Amniotic stem cell (primary cell): Measurements from ENCODE around the gene RAB3GAP1.
A peak's percentile ranks its signal among the peaks of the same experiment; 100 is the strongest.
"Not testable (repeated sequence)": the region's sequence is repeated elsewhere in the genome, so short reads cannot be mapped to it uniquely, and the experiment has no call there.

Experiments
- DNase-seq: peaks from one replicate; lab custom pipeline; 2025; lab: John Stamatoyannopoulos, UW

RAB3GAP1 gene

DNA sequence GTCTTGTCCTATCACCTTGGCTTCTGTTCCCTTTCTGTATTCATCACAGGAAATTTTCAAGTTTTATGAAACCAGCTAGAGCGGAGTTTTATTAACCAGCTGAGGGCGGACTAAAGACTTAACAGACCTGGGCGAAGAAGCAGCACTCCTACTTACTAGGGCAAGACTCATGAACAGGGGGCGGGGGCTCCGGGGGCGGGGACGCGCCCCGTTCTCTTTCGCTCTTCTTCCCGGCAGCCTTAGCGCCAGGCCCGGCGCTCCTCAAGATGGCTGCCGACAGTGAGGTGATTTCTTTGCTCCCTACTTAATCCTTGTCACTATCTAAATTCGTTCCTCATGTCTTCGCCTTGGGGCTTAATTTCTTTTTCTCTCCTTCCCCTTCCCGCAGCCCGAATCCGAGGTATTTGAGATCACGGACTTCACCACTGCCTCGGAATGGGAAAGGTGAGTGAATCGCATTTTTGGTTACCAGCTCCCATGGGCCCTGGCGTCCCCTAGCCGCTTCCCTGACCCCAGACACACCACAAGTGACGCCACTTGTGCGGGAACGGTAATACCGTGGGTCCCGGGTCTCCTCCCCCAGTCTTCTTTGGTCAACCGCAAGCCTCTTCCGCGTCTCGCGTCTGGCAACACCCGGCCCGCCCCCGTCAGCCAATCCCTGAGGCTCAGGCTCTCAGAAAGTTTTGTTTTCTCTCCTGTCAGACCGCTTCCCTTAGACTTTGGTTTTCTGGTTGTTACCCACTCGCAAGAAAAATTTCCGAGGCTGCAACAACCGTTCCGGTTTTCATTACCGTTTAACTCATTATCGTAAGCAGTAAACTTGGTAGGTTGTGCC, at the start of gene RAB3GAP1:
Gene RAB3GAP1 (plus strand): TSS at position 251 of the 835 bp plus-strand sequence. CDS start 16 bp downstream, at position 267.
- DNase-seq, result peak; percentile 69

DNA sequence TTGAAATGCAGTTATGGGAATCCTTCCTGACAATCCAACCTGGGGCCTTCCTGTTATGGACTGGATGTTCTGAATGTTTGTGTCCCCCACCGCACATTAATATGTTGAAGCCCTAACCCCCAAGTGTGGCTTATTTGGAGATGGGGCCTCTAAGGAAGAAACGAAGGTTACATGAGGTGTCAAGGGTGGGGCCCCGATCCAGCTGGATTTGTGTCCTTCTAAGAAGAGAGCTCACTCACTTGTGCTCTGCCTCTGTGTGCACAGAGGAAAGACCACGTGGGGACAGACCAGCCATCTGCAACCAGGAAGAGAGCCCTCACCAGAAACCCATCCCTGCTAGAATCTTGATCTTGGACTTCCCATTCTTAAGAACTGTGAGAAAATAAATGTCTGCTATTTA, 49.3 kb upstream of the RAB3GAP1 start:
- DNase-seq, result no peak

DNA sequence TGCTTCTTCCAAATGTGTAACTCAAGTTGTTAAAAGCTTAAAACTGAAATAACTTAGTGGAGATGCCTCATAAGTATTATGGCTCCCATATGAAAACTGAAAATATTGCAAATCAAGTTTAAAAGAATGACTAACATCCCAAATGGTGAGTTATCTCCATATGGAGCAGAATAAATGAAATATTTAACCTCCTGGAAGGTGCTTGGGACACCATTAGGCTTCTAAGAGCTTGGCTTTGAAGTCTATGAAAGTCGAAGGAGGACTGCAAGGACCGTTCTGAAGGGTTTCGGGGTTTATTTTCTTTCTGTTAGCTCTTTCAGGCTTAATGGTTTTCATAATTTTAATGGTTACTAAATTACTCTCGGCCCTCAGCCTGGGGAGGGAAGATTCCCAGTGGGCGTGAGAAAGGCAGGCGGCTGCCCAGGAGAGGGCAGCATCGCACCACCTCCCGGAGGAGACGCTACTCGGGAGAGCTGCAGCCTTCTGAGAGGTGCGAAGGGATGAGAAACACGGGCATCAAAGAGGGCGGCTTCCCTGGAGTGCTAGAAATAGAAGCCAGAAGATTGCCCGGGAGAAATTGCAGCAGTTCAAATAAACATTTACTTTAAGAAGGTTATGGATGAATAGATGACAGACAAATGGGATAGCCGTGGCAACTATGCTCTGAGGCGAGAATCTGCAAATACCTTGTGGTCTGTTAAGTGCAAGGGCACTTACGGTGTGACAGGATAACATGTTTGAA, 47.9 kb upstream of the RAB3GAP1 start:
- DNase-seq, result peak; percentile 19

DNA sequence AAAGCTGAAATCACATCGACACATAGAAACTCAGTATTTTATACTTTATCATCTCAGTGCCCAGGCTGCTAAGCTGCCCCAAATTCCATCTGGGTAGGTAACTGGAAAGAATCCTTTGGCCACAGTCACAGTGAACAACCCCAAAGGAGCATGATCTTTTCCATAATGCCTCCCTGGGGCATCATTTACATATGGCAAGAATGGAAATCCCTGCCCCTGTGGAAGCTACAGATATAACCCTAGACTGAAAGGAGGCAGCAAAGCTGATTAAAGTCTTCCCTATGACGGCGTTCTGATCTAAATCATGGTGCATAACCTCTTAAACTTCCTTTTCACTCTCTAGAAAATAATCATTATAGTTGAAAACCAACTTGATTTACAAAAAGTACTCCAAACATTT, 46.3 kb upstream of the RAB3GAP1 start:
- no peak for DNase-seq

DNA sequence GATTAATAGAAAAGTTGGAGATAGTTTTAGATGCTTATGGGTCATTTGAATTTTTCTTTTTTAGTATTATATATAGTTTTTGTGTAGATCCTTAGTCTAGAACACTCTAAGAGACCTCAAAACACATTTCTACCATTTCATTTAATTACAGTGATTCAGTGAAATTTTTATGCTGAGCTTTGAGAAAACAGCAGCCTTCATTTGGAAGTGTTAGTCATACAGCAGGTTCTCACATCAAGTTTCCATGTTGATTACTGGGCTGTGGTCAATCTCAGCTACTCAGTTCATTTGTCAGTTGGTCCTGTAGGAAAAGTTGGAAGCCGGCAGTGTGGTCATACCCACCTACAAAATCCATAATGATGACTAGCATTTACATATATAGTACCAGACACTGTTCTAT, 42.8 kb upstream of the RAB3GAP1 start:
- no peak for DNase-seq

DNA sequence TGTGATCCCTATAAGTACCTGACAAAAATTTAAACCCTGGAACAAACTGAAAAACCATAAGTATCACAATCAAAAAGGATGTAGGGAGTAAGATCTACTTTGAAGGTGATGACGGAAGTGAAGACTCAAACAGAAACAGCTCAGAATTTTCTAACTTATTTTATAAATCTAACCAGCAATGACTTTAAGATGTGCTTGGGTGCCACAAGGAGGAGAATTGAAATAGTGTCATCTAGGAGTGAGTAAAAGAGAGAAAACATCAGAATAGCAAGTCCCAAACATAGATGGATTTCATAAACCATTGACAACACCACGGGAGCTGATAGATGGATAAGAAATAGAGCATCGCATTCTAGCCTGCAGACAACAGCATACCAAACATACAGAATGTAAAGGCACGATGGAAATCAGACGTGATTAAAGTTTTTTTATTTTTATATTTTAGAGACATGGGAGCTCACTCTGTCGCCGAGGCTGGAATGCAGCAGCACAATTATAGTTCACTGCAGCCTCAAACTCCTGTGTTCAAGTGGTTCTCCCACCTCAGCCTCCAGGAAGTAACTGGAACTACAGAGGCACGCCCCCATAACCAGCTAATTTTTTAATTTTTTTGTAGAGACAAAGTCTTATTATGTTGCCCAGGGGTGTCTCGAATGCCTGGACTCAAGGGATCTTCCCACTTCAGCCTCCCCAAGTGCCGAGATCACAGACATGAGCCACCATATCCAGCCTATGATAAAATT, 41.7 kb upstream of the RAB3GAP1 start:
- no peak for DNase-seq

DNA sequence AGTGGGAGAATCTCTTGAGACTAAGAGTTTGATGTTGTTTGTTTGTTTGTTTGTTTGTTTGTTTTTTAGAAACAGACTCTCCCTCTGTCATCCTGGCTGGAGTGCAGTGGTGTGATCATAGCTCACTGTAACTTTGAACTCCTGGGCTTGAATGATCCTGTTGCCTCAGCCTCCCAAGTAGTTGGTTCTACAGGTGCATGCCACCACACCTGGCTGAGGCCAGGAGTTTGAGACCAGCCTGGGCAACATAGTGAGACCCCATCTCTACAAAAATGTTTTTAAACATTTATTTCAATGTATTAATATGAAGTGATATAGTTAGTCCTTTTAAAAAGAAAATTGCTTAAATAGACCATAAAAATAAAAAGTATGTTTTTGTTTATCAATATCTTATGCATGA, 40.5 kb upstream of the RAB3GAP1 start:
- no peak for DNase-seq

DNA sequence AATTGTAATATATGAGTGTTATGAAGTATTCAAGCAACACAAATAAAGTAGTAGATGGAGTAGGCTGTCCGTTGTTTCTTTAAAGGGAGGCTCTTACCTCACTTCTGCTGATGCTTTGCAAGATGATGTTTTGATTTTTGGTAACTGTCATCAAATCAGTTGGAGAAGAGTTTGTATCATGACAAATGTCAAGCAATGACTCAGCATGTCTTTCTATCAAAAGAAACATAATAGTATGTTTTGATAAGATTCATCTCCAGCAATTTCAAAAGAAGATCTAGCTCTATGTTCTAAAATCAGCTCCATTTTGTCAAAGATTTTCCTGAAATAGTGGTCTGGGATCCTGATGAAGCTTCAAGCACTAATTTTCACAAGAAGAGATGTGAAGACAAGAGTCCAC, 30.5 kb upstream of the RAB3GAP1 start:
- DNase-seq, result no peak

DNA sequence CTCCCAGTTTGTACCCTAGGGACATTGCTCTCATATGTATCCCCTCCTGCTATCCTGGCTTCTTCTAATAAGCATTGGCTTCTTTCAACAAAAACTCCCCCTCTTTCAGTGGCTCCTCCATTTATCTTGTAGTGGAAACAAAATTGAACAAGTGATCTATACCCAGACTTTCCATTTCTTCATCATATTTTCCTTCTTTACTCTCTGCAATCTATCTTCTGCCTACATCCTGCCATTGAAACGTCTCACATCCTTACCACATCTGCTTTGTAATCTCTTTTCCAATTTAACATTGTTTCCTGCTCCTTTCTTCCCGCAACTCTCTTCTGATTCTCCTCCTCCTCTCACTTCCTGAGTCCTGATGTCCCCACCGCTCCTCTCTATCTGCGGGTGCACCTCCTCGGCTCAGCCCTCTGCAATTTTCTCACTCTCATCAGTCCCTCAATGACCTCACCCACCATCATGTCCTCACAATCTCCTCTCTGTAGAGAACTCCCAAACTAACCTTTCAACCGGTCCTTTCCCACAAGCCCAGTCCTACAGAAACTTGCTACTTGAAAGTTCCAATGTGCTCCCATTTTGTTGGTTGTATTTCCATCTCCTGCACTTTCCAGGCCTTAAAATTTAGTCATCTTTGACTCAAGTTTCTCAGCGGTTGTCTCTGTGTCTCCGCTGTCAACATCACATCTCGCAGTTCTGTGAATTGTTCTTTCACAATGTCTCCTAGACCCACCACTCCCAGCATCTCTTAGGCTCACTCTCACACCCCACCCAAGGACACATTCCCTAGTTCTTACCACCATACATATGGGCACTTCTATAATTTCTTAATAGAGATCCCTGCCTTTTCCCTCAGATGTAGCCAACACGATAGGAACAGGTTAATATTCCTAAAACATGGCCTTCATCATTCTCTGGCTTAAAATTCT, 28.9 kb upstream of the RAB3GAP1 start:
- DNase-seq, result no peak

DNA sequence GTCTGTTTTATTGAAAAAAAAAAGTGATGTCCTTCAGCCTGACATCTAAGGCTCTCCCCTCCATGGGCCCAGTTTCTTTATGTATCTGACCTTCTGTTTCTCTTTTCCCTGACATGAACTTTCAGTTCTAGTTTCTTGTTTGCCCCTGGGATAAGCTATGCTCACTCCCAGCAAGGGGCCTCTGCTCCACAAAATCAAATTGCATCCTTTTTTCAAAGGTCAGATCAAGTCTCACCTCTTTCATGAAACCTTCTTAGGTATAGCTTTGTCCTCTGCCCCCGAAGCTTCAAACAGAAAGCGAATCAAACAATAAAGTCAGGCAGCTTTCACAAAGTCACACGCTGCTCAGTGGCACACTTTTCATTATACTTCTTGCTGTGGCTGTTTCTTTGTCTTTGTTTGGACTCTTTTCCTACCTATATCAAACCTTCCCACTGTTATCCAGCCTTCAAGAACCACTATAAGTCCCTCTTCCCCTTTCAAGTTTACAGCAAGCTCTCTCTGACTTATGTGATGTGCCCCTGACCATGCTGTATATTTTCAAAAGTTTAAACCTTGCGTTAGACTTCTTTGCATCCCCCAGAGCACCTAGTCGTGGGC, 28.1 kb upstream of the RAB3GAP1 start:
- no peak for DNase-seq

DNA sequence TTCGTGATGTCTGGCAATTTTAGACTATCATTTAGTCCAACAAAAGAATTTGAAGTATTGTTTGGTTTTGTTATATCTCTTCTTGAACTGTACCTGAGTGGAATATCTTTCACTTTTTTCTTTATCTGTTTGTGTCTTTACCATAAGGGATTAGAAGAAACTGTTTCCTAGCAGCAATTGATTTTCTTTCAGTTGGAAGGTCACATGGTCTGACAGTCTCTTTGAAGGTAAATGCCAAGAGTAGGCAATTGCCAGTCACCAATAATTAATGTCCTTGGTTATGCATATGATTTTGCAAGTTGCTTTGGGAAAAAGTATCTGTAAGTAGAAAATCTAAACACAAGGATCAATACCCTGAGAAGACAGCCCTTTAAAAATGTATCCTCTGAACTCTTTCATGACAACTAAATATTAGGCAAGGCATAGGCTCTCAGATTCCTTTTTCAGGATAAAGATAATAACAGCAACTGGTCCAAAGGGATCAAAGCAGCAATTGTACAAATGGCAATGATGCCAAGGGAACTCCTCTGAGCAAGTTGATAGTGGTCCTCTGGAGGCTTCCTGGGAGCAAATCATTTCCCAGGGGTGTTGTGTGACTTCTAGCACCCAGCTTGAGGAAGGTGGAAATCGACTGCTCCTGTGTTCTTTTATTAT, 22.5 kb upstream of the RAB3GAP1 start:
- no peak for DNase-seq

DNA sequence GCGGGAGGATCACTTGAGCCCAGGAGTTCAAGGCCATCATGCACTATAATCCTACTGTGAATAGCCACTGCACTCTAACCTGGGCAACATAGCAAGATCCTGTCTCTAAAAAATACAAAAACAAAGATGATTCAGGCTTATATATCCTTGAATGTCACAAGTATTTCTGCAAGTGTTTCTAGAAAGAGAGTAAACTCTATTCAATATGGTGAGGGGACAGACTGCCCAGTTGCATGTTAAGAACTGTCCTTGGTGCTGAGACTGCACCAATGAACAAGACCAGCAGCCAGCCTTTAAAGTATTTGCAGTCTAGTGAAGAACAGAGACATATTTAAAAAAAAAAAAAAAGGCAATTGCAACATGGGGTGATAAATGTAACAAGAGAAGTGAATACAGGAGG, 21.3 kb upstream of the RAB3GAP1 start:
- no peak for DNase-seq

DNA sequence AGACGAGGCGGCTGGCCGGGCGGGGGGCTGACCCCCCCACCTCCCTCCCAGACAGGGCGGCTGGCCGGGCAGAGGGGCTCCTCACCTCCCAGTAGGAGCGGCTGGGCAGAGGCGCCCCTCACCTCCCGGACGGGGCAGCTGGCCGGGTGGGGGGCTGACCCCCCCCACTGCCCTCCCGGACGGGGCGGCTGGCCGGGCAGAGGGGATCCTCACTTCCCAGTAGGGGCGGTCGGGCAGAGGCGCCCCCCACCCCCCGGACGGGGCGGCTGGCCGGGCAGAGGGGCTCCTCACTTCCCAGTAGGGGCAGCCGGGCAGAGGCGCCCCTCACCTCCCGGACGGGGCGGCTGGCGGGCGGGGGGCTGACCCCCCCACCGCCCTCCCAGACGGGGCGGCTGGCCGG, 18.9 kb upstream of the RAB3GAP1 start:
- not testable (repeated sequence) for DNase-seq

DNA sequence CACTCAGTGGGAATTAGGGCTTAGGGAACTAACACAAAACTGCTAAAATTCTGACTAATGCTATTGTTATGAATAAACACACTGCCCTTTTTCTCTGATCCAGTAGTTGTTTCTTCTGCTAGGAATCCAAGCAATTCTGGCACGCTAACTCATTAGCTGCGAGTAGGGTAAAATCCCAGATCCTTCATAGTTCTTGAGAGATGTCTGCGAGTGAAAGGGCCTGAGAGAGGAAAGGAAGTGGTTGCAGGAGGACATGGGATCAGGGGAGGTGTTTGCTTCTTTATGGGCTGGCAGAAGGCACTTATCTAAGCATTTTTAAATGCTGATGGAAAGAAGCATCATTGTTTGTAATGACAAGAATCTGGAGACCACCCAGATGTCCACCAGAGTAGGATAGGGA, 14.3 kb upstream of the RAB3GAP1 start:
- DNase-seq, result no peak

DNA sequence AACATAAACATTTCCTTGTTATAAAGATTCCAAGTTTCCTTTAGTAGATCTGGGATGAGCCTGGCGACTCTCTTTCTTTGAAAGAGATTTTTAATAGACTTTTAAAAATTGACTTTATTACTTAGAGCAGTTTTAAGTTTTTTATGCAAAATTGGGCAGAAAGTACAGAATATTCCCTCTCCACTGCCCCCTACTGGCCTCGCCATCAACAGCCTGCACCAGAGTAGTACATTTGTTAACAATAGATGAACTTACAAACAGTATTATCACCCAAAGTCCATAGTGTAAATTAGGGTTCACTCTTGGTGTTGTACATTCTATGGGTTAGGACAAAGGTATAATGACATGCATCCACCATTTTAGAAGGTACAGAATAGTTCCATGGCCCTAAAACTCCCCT, 8.7 kb upstream of the RAB3GAP1 start:
- DNase-seq, result no peak

DNA sequence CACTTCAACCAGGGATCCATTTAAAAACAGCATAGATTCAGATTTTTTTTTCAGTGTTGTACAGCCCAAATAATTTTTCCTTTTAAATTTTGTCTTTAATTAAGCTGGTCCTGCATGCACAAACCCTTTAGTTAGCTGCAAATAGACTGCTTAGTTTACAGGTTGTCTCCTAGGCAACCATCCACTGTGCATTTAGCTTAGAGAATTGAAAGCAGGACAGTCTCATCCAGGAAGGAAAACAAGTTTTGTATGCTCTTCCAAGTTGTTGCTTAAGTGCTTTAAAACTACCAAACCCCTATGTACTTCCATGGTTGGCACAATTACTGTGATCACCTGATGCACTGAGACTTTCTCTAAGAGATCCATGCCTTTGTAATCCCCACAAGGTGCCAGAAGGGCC, 4.8 kb upstream of the RAB3GAP1 start, which contains the start of gene MAP3K19:
Gene MAP3K19 (minus strand): TSS at position 148 of the 400 bp plus-strand sequence. CDS start 22,800 bp downstream, outside the sequence.
- DNase-seq, result no peak

DNA sequence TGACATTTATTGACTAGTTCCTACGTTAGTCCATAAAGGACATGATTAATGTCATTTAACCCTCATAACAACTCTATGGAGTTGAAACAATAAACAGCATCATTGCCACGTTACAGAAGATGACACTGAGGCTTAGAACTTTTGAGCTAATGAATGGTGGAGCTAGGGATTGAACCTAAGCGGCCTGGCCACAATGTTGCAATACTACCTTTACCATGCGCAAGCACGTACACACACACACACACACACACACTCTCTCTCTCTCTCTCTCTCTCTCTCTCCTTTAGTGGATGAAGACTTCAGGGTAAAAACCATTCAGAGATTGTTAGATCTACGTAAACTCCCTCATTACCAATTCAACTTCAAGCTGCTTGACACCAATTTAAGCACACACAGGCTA, 4.0 kb upstream of the RAB3GAP1 start:
- no peak for DNase-seq

DNA sequence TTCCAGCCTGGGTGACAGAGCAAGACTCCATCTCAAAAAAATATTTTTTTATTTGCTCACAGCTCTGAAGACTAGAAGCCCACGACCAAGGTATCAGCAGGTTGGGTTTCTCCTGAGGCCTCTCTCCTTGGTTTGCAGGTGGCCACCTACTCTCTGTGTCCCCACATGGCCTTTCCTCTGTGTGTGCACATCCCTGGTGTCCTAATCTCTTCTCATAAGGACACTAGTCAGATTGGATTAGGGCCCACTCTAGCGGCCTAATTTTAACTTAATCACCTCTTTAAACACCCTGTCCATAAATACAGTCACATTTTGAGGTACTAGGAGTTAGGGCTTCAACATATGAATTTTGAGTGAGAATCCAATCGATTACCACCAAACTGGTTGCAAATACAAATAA, 2.0 kb upstream of the RAB3GAP1 start:
- no peak for DNase-seq

DNA sequence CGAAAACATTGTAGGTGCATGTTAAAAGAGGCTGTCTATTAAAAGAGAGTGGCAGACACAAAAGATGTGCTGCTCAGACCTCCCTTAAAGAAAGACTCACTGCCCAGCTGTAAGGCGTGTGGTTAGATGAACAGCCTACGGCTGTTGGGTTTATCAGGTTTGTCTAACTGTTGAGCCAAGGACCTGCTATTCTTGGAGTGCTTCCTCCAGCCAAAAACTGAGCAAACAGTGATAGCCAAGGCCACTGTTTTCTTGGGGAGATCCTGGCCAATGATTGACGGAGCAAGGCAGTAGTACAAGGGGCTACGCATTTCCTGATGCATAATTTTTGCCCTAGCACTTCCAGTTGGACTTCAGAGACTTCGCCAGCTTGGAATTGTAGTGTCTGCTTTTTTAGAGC, 1.4 kb upstream of the RAB3GAP1 start:
- DNase-seq, result no peak

DNA sequence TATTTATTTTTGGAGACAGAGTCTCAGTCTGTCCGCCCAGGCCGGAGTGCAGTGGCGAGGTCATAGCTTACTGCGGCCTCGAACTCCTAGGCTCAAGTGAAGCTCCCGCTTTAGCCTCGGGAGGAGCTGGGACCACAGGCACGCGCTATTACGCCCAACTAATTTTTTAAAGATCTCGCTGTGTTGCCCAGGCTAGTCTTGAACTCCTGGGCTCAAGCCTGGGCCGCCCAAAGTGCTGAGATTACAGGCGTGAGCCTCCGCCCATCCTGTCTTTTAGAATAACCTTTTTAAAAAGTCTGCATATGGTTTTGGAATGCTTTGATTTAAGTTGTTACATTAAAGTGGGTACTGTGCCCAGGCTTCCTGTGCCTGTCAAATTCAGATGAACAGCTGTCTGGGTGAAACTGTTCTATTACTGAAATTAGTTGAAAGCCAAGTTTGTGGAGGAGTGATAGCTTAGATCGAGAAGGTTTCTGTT, 944 bp downstream of the RAB3GAP1 start:
- no peak for DNase-seq
